HG03521 (cell line): Measurements from ENCODE around the gene GSTT2.
"Not testable (repeated sequence)": the region's sequence is repeated elsewhere in the genome, so short reads cannot be mapped to it uniquely, and the experiment has no call there.

ENCODE experiments used
- ATAC-seq: cut with Tn5 transposase; IDR thresholded peaks from one replicate; pipeline ENCODE4 v1.9.1; 2021; ENCODE audit warnings: mild to moderate bottlenecking, moderate library complexity; ENCODE audit not compliant: unreplicated experiment

The GSTT2 gene

DNA sequence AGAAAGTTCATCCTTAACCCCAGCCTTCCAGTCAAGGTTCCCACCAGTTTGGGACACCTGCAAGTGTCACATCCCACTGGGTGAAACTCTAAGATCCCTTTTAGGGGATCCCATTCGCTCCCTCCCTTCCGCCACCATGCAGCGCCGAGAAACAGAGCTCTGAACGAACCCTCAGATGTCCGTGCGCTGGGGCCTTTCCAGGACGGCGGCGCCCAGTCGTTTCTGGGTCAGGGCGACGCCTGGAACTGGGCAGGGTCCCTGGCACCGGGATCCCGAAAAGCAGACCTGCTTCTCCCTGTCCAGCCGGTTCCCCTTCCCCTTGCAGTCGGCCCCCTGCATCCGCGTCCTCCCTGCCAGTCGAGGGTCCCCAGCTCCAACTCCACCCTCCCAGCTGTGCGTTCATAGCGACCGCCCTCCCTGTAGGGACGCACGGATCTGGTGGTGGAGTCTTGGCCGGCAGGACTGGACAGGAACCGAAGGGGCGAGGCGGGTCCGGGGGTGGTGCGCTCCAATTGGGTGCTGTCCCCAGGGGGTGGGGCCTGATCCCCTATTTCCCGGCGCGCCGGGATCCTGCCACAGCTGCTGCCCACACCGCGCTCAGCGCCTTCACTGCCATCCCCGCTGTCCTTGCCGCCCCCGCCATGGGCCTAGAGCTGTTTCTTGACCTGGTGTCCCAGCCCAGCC lies at the start of gene GSTT2:
Gene GSTT2, plus strand, starts transcription at position 578 of the 684 bp plus-strand sequence.
- ATAC-seq, result not testable (repeated sequence)

DNA sequence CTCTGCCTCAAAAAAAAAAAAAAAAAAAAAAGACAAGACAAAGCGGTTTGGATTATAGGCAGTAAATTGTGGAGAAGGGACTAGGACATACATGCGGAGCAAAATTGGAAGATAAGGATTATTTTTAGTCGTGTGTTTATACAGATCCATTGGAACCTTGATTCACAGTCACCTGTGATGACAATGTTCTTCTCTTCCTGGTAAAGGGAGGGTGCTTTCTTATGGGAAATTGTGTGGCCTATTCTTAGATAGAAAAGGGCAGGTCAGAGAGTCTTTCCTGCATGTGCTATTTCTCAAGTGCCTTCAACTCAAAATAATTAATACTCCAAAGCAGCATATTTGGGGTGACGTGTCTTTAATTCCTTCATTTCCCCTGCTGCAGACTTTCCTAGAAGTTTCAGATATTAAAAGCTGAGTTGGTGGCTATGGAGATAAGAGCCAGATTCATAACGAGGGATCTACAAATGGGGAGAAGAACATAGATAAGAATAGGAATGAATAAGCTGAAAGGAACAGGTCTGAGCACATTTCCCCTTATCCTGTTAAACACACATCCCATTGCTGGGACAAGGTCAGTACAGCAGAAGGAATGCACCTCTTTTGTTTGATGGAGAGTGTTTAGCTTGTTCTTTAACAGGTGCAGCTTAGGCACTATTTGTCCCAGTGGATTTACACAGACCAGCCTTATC lies 41.5 kb upstream of the GSTT2 start:
- ATAC-seq, result no peak

DNA sequence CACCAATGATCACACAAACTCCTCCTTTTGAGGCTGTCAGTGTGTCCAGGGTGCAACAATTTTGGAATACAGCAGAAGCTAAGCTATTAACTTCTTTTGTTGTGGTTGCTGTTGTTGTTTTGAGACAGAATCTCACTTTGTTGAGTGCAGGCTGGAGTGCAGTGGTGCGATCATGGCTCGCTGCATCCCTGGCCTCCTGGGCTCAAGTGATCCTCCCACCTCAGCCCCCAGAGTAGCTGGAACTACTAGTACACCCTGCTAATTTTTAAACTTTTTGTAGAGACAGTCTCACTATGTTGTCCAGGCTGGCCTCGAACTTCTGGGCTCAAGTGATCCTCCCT lies 40.9 kb upstream of the GSTT2 start:
- ATAC-seq, result no peak

DNA sequence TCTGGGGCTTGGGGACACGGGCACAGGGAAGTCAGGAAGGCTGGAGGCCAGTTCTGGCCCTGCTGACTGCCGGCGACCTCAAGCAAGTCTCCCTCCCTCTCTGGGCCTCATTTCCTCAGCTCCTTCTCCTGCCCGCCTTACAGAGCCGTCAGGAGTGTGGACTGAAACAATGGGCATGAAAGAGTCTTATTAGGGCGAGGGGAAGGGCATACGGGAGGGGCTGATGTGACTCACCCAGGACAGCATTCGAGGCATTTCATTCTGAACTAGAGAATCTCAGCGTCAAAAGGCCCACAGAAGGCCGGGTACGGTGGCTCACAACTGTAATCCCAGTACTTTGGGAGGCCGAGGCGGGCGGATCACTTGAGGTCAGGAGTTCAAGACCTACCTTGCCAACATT lies 39.8 kb upstream of the GSTT2 start:
- ATAC-seq, result not testable (repeated sequence)

DNA sequence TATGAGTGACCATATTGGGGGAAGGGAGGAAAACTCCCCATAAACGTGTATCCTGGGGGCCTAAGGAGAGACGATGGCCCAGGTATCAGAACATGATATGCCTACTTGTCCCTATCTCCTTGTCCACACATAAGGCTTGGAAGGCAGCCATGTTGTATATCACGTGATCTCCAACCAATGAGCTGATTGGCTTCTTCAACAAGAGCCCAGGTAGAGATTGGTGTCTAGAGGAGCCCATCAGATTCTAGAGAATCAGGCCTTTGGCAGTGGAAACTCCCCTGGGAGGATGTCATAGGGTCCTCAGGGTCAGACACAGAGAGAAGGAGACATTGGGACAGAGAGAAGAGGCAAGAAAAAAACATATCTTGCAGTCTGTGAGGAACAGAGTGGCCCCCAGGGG lies 32.5 kb upstream of the GSTT2 start:
- ATAC-seq, result not testable (repeated sequence)

DNA sequence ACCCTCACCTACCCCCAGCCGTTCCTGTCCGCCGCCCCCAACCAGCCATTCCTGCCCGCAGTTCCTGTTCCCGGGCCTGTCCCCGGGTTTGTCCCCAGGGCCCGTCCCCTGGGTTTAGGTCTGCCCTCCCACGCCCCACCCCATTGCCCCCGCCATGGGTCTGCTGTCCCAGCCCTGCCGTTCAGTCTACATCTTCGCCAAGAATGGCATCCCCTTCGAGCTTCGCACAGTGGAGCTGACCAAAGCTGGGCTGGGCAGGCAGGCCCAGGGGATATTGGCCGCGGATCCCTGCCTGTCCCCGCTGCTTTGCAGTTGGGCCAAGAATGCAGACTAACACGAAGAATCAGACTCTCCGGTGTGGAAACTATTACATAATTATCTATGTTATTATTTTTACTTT lies 30.2 kb upstream of the GSTT2 start:
- ATAC-seq, result not testable (repeated sequence)

DNA sequence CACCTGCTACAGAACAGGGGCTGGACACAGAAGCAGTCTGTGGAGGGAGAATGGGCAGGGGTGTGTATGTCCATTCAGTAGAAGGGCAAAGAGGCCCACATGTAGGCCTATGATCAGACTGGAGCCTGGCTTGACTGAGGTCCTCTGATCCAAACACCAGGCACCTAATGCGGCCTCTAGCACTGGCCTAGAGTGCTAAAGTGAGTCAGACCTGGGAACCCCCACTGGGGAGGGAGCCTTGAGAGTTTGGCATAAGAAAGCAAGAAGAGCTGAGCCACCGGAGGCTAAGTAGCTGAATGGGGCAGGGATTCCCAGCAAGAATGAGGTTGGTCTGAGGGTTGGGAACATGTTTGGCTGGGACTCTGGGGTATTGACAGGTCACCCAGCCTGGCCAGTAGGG lies 28.6 kb upstream of the GSTT2 start:
- ATAC-seq, result not testable (repeated sequence)

DNA sequence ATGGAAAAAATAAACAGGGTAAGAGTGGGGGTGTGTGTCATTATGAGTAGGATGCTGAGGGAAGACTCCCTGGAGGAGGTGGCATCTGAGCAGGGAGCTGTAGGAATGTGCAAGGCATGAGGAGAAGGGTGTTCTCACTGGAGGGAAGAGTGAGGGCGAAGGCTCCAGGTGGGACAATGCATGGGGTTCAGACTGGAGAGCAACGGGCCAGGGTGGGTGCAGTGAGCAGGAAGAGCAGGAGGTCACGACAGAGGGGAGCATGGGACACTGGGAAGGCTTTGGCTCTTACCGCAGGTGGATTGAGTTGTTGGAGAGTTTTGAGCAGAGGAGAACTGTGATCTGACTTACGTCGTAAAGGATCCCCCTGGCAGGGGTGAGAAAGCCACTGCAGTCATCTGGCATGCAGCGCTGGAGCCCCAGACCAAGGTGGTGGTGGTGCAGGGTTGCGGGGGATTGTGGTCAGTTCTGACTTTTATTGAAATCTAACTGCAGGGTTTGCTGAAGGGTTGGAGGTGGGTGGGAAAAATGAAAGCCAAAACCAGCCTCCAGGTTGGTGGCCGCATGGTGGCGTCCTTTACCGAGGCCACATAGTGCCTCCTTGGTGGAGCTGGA lies 27.0 kb upstream of the GSTT2 start:
- ATAC-seq, result not testable (repeated sequence)

DNA sequence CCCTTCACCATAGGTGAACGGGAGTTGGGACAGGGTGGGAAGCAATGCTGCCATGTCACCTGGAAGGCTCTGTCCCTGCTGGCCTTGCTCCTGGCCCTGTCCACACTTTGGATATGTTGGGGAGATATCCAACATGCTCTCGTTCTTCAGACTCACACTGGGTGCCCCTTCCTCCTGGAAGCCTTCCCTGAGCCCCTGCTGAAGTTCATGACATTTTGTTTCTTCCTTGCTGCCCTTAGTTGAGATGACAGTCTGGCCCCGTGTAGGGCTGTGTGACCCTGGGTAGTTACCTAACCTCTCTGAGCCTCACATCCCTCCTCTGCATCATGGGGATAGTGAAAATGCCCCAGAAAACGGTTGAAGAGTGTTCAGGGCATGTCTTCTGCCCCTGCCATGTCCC lies 26.4 kb upstream of the GSTT2 start:
- ATAC-seq, result not testable (repeated sequence)

DNA sequence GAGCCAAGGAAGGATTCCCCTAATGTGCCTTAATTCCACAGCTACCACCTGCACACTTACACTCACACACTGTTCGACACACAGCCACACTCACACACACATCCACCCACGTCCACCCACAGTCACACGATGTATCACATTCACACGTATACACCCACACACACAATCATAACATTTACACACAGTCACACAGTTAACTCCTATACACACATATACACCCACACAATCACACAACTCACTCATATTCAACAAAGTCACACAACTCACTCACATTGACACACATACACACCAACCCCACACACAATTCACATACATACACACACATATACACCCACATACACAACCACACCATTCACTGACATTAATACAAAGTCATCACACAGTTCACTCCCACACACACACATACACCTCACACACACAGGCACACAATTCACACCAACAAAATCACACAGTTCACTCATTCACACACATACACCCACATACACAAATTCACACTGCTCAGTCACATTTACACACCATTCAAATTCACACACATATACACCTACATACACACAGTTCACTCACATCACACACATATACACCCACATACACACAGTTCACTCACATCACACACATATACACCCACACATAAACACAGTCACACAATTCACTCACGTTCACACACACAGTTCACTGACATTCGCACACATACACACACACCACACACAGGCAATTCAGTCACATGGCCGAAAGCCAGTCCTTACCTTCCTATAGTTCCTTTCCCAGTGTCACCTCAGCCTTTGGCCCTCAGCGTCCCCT lies 25.5 kb upstream of the GSTT2 start:
- ATAC-seq, result not testable (repeated sequence)

DNA sequence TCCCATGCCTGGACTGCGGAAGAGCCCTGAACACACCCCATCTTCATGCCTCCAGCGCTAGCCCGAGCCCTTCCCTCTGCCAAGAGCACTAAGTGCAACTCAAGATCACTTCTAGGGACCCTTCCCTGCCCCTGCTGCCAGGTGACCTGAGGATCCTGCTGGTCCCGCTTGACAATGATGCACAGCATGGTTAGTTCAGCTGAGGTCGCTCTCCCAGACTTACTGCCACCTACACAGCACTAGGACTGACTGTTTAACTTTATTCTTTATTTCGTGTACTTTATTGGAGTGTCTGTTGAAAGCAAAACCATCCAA lies 25.0 kb upstream of the GSTT2 start:
- ATAC-seq, result not testable (repeated sequence)

DNA sequence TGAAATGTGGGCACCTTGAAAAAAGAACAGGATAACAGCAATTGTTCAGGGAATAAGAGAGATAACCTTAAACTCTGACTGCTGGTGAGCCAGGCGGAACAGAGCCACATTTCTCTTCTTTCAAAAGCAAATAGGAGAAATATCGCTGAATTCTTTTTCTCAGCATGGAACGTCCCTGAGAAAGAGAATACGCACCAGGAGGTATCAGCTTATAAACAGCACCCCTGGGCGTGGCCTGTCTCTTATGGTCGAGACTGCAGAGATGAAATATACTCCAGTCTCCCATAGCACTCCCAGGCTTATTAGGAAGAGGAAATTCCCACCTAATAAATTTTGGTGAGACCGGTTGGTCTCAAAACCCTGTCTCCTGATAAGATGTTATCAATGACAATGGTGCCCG lies 24.0 kb upstream of the GSTT2 start:
- not testable (repeated sequence) for ATAC-seq

DNA sequence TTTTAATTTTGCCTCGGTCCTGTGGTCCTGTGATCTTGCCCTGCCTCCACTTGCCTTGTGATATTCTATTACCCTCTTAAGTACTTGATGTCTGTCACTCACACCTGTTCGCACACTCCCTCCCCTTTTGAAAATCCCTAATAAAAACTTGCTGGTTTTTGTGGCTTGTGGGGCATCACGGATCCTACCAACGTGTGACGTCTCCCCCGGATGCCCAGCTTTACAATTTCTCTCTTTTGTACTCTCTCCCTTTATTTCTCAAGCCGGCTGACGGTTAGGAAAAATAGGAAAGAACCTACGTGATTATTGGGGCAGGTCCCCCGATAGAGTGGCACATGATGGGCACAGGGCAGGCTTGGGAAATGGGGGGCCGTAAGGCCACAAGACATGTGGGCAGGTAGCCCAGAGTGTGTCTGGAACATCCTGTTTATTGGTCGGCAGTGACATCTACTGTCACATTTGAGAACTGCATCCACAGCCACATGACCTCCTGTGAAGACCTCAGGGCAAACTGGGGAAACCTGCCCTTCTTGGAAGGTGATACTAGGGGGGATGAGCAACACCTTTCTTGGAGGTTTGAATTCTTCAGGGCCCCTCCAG lies 23.5 kb upstream of the GSTT2 start:
- not testable (repeated sequence) for ATAC-seq

DNA sequence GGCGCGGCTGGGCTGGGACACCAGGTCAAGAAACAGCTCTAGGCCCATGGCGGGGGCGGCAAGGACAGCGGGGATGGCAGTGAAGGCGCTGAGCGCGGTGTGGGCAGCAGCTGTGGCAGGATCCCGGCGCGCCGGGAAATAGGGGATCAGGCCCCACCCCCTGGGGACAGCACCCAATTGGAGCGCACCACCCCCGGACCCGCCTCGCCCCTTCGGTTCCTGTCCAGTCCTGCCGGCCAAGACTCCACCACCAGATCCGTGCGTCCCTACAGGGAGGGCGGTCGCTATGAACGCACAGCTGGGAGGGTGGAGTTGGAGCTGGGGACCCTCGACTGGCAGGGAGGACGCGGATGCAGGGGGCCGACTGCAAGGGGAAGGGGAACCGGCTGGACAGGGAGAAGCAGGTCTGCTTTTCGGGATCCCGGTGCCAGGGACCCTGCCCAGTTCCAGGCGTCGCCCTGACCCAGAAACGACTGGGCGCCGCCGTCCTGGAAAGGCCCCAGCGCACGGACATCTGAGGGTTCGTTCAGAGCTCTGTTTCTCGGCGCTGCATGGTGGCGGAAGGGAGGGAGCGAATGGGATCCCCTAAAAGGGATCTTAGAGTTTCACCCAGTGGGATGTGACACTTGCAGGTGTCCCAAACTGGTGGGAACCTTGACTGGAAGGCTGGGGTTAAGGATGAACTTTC lies 18.7 kb upstream of the GSTT2 start, which contains the start of gene GSTT2B:
Gene GSTT2B, minus strand, starts transcription at position 112 of the 688 bp plus-strand sequence. Its CDS starts 64 bp downstream, at position 48.
- ATAC-seq, result not testable (repeated sequence)

DNA sequence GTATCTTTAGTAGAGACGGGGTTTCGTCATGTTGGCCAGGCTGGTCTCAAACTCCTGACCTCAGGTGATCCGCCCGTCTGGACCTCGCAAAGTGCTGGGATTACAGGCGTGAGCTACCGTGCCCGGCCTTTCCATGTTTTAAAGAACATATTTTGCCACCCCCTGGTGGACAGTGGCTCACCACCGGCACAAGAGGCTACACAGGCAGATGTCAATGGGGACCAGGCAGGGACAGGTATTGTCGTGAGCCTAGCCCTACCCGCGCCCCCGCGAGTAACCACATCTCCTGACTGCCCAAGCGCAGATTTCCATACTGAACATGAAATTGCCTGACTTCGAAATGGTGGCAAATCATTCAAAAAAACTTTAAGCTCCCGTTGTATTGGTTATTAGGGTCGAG lies 13.8 kb upstream of the GSTT2 start:
- ATAC-seq, result peak; percentile 30

DNA sequence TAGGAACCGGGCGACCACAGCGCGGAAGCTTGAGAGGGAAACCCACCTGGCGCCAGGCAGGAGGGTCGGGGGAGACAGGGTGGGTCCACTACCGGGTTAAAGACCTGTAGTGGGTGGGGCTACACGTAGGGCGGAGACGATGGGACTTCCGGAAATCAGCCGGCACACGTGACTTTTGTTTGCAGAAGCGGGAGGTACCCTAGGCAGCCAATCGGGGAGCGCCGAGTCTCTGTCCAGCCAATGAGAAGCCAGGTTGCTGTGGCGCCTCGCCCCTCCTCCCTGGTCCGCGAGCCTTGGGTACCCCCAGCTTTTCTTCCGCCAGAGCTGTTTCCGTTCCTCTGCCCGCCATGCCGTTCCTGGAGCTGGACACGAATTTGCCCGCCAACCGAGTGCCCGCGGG lies 13.4 kb upstream of the GSTT2 start, which contains the start of gene DDTL:
Gene DDTL, plus strand, starts transcription at position 321 of the 400 bp plus-strand sequence. Its CDS starts 27 bp downstream, at position 348.
- peak; percentile 90 for ATAC-seq

DNA sequence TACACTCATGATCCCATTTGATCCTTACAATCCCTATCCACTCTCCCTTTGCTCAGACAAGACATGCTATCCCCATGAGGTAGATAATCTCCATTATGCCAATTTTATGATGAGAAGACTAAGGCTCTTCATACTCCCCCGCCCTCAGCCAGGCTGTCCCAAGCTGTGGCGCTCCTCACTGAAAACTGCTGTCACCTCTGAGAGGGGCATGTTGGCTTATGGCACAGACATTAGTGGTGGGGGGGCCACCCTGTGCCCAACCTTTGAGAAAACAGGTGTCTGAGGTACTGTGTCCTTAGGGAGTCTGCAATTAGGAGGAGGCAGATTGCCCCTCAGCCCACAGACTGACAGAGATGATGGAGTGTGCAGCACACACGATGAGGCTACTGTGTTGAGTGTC lies 10.9 kb upstream of the GSTT2 start:
- ATAC-seq, result no peak

DNA sequence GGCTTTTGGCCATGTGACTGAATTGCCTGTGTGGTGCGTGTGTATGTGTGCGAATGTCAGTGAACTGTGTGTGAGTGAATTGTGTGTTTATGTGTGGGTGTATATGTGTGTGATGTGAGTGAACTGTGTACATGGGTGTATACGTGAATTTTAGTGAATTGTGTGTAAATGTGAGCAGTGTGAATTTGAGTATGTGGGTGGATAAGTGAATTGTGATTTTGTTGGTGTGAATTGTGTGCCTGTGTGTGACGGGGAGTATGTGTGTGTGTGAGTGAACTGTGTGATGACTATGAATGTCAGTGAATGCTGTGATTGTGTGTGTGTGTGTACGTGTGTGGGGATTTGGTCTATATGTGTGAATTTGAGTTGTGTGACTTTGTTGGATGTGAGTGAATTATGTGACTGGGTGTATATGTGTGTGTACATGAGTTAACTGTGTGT lies 9.7 kb upstream of the GSTT2 start:
- no peak for ATAC-seq

DNA sequence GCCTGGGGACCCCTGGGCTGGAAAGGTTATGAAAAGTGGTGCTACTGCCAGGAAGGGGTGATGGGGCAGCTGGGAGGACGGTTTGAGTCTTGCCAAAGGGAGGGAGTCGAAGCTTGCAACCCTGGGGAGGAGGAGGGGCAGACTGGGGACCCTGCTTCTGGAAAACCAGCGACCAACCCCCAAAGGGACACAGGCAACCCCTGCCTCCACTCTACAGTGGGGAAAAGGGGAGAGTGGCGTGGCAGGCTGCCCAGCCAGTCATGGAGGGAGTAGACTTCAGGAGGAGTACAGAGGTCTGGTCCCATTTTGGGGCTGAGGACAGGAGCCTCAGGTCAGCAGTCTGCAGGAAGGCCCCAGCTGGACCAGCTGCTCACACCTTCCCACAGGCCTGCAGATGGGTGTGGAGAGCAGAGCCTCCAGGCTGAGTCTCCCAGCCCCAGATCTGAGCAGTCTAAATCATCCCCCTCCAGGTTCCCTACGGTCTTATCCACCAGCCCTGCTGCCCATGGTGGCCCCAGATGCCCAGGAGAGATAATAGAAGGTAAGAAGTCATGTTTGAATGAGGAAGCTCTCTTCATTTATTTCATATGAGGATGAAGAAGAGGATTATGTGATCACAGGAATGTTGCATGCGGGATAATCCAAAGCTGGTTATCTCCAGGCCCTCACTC lies 9.0 kb upstream of the GSTT2 start:
- no peak for ATAC-seq

DNA sequence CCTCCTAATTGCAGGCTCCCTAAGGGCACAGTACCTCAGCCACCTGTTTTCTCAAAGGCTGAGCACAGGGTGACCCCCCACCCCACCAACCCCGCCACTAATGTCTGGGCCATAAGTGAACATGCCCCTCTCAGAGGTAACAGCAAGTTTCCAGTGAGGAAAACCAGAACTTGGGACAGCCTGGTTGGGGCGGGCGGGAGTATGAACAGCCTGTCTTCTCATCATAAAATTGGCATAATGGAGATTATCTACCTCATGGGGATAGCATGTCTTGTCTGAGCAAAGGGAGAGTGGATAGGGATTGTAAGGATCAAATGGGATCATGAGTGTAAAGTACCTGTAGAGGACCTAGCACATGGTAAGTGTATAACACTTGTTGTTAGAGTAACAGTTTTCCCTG lies 8.0 kb upstream of the GSTT2 start:
- ATAC-seq, result not testable (repeated sequence)
